ENCODE data around the gene MAD2L1. TPM values are rescaled to one million over a fixed set of nuclear protein-coding genes. Genes with fewer than 3 reads are reported as not detected.

MAD2L1 gene
- total and polyA plus RNA-seq, 8 donors: 0.45 to 10.1 (median 2.4) TPM; not detected in 1

- TF ChIP-seq POLR2AphosphoS5 (IDR thresholded peaks at IDR 0.05) (no peak), EP300 (IDR thresholded peaks at IDR 0.05) (no peak), POLR2A (IDR thresholded peaks at IDR 0.05) (no peak), CTCF (IDR thresholded peaks at IDR 0.05) (no peak)
- intact Hi-C loops (cut with DNase I; ENCODE audit: low total_unique reads): no loop called here
- H3K27me3 ChIP-seq: no peaks in the 10 kb centered on the region
- no peaks in the 10 kb centered on the region for H3K4me1 ChIP-seq
- no peak overlapping the region for H3K27ac ChIP-seq
- H3K4me3 ChIP-seq: no peak overlapping the region
- H3K9me3 ChIP-seq: no peaks in the 10 kb centered on the region
- WGBS, 5 donors: 59 to 88% (median 83%) methylated on average over 2 of the region's 2 CpGs
- no peak for DNase-seq
- no peaks in the 10 kb centered on the region for H3K36me3 ChIP-seq
Observed at GRCh38 chr4:120011725-120012124, 54.9 kb downstream of the MAD2L1 start.

- Histone ChIP-seq H3K27ac (no peak overlapping the region), H3K4me3 (no peak overlapping the region), H3K9me3 (no peaks in the 10 kb centered on the region), H3K36me3 (no peaks in the 10 kb centered on the region), H3K27me3 (no peaks in the 10 kb centered on the region), H3K4me1 (no peaks in the 10 kb centered on the region)
- intact Hi-C loops (cut with DNase I; ENCODE audit: low total_unique reads): no loop called here
- no peak for TF ChIP-seq CTCF (IDR thresholded peaks at IDR 0.05)
- TF ChIP-seq POLR2AphosphoS5 (IDR thresholded peaks at IDR 0.05): no peak
- no peak for TF ChIP-seq POLR2A (IDR thresholded peaks at IDR 0.05)
- TF ChIP-seq EP300 (IDR thresholded peaks at IDR 0.05): no peak
- 88 to 96% (median 91%) methylated on average over 4 of the region's 4 CpGs for WGBS, 5 donors
- DNase-seq: no peak
Observed at GRCh38 chr4:120010646-120011045, 56.0 kb downstream of the MAD2L1 start.

- Histone ChIP-seq H3K36me3 (no peaks in the 10 kb centered on the region), H3K27ac (no peak overlapping the region), H3K4me3 (no peak overlapping the region), H3K9me3 (no peaks in the 10 kb centered on the region), H3K4me1 (no peaks in the 10 kb centered on the region), H3K27me3 (no peaks in the 10 kb centered on the region)
- intact Hi-C loops (cut with DNase I; ENCODE audit: low total_unique reads): no loop called here
- WGBS, 5 donors: 54 to 81% (median 73%) methylated on average over 2 of the region's 2 CpGs
- TF ChIP-seq CTCF (IDR thresholded peaks at IDR 0.05) (no peak), POLR2AphosphoS5 (IDR thresholded peaks at IDR 0.05) (no peak), POLR2A (IDR thresholded peaks at IDR 0.05) (no peak)
- no peak for DNase-seq
Observed at GRCh38 chr4:120009731-120010130, 56.9 kb downstream of the MAD2L1 start.

- WGBS, 5 donors: 91 to 95% (median 92%) methylated on average over 4 of the region's 4 CpGs
- DNase-seq: no peak
- Histone ChIP-seq H3K9me3 (no peaks in the 10 kb centered on the region), H3K36me3 (no peaks in the 10 kb centered on the region), H3K4me3 (no peak overlapping the region), H3K27ac (no peak overlapping the region), H3K4me1 (no peaks in the 10 kb centered on the region), H3K27me3 (no peaks in the 10 kb centered on the region)
- no peak for TF ChIP-seq POLR2AphosphoS5 (IDR thresholded peaks at IDR 0.05)
- intact Hi-C loops (cut with DNase I; ENCODE audit: low total_unique reads): no loop called here
Observed at GRCh38 chr4:120008957-120009356, 57.7 kb downstream of the MAD2L1 start.

- WGBS, 5 donors: 67 to 91% (median 84%) methylated on average over 5 of the region's 5 CpGs
- H3K36me3 ChIP-seq: no peaks in the 10 kb centered on the region
- H3K9me3 ChIP-seq: no peaks in the 10 kb centered on the region
- no peak overlapping the region for H3K4me3 ChIP-seq
- TF ChIP-seq CTCF (IDR thresholded peaks at IDR 0.05): no peak
- no peak for TF ChIP-seq EP300 (IDR thresholded peaks at IDR 0.05)
- no peak for TF ChIP-seq POLR2AphosphoS5 (IDR thresholded peaks at IDR 0.05)
- TF ChIP-seq POLR2A (IDR thresholded peaks at IDR 0.05): no peak
- no peak overlapping the region for H3K27ac ChIP-seq
- no peaks in the 10 kb centered on the region for H3K27me3 ChIP-seq
- H3K4me1 ChIP-seq: no peaks in the 10 kb centered on the region
- intact Hi-C loops (cut with DNase I; ENCODE audit: low total_unique reads): no loop called here
- DNase-seq: no peak
Observed at GRCh38 chr4:120007896-120008436, 58.7 kb downstream of the MAD2L1 start.

All from stomach (tissue), 9 donors.